LNCAP (cell line): ENCODE results near the gene FOXP1.

Source experiments
- CTCF ChIP-seq: fragments of 450-650 bp; IDR thresholded peaks from 2 replicates; pipeline ENCODE4 v1.5.1; 2017; ENCODE audit warnings: mild to moderate bottlenecking

Gene FOXP1

GRCh38 chr3:71109977-71110285 is 473.6 kb downstream of the FOXP1 start:
- TF ChIP-seq CTCF: no peak

GRCh38 chr3:71109241-71109976 is 474.1 kb downstream of the FOXP1 start:
- TF ChIP-seq CTCF: no peak

DNA sequence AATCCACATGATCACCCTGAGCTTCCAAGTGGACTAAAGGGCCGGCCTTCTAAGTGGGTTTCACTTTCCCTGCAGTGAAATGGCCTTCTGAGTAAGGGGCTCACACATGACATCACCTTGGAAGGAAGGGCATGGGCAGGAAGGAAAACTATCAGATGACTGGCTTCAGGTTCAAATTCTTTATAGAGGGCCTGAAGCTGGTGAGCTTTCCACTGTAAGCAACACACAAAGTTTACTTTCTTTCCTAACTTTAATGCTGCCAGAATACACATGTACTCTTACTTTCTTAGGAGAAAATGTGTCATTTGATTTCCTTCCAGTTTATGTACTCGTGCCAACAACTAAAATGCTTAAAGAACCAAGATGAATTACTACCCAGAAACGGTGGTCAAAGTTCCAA is 475.6 kb downstream of the FOXP1 start:
- TF ChIP-seq CTCF: no peak

GRCh38 chr3:71104976-71105375 is 478.6 kb downstream of the FOXP1 start:
- TF ChIP-seq CTCF: no peak

DNA sequence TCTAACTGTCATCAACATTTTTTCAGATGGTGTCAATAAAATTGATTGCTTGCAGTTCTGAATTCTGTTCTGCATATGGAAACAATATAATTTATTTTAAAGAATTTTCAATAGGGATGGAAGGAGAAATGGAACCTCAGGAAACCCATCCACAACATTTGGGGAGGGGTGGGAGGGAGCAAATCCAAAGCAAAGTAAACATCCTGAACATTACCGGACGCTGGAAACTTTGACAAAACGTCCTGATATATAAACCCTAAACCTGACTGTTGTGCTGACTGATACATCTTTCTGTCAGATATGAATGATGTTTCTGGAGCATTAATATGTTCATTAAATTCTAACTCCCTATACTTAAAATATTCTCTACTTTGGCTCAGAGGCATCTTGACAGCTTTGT is 479.0 kb downstream of the FOXP1 start:
- no peak for TF ChIP-seq CTCF

DNA sequence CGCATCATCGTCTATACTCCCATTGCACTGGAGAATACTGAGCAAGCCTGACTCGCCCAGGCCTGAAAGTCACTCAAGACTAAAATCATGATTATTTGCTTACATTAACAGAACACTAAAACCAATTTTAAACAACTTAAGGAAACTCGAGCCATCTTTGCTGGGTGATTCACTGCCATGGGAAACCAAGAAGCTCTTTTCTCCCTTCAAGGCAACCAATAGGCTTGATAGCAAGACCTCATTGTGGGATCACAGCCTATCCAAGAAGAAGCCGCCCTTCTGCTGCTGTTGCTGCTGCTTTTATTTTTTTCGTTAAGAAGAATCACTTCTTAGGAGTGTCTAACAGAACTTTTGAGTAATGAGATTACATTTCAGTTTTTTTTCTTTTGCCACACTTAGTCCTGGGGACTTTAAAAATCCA is 479.4 kb downstream of the FOXP1 start:
- TF ChIP-seq CTCF: no peak

DNA sequence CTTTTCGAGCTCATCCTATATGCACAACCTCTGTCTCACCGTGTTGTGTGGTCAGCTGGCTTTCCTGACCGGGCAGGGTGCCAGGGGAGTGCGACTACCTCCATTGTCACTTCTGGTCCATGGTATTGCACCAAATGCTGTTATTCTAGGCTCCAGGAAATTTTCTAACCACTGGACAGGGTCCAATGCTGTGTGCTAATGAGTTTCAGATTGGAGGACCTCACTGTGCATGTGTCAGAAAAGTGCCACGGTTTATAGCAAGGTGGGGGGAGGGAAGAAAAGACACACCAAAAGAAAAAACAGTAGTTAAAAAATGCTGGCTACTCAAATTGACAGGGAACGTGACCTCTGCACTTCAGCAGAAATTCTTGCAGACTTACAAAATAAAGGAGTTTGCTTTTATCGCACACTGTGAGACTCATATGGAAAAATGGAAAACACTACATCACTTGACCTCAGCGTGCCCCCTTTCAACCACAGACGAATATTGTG is 480.1 kb downstream of the FOXP1 start:
- no peak for TF ChIP-seq CTCF
